Stimulated activated CD4-positive, alpha-beta T cell treated with anti-CD3 and anti-CD28 coated beads, Interleukin-1b, Interleukin-23, amount 100 ng/mL, for 1 hour (primary cell): Measurements from ENCODE around the gene DPP9.
"Not testable (repeated sequence)": the region's sequence is repeated elsewhere in the genome, so short reads cannot be mapped to it uniquely, and the experiment has no call there.

ENCODE experiments used
- DNase-seq, 2 donors: peaks; one replicate each; pipeline ENCODE4 v3.0.0-alpha.2; 2020; ENCODE audit warnings: low read depth in 2 of 2

Gene DPP9

GRCh38 chr19:4687396-4687795, 36.2 kb downstream of the DPP9 start:
- DNase-seq: no peak

DNA sequence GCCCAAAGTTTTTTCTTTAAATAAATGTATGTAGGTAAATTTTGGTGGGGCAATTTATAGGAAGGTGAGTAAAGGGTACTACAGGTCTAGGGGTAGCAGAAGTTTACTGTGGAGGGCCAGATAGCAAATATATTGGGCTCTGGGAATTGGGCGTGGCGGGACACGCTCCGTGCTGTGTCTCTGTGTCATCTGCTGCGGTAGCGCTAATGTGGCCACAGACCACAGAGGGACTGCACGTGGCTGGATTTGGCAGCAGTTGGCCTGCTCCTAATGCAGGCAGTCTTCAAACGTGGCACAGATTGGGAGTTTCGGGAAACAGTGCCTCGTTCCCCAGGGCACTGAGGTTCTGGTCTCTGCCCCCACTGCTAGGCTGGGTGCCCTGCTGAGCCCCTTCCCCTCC, 36.9 kb downstream of the DPP9 start:
- no peak for DNase-seq

DNA sequence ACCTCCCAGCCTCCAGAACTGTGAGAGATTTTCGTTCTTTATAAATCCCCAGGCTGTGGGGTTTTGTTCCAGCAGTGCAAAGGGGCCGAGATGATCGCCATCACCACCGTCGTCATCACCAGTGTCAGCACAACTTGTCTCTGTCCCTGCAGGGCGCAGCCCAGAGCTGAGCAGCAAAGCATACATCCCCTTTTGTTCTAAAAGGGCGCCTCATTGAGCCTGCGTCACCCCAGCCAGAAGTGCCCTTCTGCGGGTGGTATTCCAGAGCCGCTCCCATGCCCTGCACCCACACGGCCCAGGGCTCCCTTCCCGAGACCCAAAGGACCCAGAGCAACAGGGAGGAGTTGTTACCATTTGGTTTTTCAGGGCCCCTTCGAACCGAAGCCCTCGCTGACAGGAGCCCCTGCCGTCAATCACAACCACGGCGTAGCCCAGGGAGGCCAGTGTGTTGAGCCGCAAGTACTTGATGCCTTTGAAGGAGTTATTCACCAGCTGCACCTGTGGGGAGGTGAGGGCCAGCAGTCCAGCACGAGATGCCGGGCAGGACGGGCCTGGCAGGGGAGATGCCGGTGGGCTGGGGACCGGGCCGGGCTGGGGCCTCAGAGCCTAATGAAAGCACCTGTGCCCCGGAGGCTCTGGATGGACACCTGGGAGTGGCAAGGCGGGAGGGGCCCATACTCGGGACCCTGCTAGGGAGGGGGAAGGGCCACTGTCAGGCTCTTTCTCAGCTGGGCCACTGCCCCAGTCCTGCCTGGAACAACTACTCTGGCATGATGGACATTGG, 39.1 kb downstream of the DPP9 start:
- DNase-seq: no peak

- no peak for DNase-seq
These were observed 41.0 kb downstream of the DPP9 start for GRCh38 chr19:4682417-4683200.

GRCh38 chr19:4680021-4680420, 43.6 kb downstream of the DPP9 start:
- DNase-seq: not testable (repeated sequence)

- no peak for DNase-seq
These were observed 44.5 kb downstream of the DPP9 start for GRCh38 chr19:4678881-4679790.

DNA sequence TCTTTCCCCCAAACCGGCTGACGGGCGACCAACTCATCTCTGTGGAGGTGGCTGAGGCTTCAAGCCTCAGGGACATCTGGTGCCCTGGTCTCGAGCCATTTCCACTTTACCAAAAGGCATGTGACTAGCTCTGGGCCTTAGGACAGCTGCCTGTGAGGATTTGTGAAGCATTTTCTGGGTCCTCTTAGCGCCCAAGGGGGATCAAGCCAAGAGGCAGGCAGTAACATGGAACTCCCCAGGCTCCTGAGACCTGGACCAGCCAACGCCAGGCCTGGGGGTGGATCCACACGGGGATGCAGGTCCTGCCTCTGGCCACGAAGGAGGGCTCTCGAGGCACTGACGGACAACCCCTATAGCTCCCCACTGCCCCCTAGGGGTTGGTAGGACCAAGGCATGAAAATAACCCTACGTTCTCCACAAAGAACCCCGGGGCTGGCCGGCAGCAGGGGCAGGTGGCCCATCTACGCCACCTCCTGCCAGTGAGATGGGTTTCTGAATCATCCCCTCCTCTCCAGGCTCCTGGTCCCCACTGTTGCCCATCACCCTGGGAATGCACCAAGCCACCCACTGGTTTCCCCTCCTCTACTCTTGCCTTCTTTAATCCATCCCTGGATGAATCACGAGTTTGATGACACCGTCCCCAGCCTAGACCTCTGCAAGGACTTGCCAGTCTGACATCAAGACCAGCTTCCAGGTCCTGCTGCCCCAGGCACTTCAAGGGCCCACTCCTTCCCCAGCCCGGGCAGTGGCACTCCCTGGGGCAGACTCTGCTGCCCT, 46.5 kb downstream of the DPP9 start:
- no peak for DNase-seq

- no peak for DNase-seq
These were observed 48.3 kb downstream of the DPP9 start for GRCh38 chr19:4675346-4675745.

DNA sequence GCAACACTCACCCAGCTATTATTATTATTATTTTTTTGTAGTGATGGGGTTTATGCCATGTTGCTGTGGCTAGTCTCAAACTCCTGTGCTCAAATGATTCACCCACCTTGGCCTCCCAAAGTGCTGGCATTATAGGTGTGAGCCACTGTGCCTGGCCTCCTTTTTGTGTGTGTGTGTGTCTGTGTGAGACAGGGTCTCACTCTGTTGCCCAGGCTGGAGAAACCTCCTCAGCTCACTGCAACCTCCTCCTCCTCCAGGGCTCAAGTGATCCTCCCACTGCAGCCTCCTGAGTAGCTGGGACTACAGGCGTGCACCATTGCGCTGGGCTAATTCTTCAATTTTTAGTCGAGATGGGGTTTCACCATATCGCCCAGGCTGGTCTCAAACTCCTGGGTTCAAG, 49.9 kb downstream of the DPP9 start:
- no peak for DNase-seq

GRCh38 chr19:4673216-4673615, 50.4 kb downstream of the DPP9 start:
- no peak for DNase-seq

DNA sequence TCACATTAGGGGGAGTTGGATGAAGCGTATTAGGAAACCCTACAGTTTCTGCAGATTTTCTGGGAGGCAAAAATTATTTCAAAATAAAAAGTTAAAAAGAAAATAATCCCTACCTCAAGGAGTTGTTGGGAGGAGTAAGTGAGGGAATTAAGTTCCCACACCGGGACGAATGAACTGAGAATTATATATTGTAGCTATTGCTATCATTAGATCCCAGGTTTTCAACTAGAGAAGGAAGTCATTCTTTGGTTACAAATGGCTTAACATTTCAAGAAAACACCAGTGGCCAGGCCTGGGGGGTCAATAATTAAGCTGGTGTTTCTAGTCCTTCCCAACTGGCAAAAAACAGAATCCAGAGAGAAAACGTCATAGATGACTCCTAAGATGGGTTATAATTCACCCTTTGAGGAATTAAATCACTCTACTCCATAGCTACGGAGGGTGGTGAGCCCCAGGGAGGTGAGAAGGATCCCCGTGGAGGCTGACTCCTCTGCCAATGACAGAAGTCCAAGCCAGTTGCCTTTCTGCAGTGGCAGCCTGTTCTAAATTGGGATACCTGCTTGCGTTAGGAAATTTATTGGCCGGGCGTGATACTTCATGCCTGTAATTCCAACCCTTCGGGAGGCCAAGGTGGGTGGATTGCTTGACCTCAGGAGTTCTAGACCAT, 52.3 kb downstream of the DPP9 start:
- no peak for DNase-seq

- DNase-seq: peak; percentile 89 to 90
These were observed 53.7 kb downstream of the DPP9 start, which contains the start of gene MYDGF for GRCh38 chr19:4669723-4670480. MYDGF (minus strand) TSS chr19:4670342; CDS start chr19:4670334, 8 bp downstream.

DNA sequence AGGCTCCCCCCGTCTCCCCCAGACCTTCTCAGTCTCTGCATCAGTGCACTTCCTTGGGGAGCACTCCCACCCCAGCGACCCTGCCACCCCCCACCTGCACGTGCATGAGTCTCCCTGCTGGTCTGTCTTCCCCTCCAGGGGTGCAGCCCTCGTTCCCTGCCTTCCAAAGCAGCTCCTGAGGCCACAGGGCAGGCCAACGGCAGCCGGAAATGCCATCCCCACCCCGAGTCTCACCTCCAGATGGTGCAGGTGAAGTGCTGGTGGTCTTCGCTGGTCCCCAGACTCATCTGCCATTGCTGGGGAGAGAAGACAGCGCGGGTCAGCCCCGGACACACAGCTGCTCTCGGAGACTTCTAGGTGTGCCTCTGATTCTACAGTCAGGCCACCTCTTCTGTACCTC, 59.0 kb downstream of the DPP9 start:
- no peak for DNase-seq

DNA sequence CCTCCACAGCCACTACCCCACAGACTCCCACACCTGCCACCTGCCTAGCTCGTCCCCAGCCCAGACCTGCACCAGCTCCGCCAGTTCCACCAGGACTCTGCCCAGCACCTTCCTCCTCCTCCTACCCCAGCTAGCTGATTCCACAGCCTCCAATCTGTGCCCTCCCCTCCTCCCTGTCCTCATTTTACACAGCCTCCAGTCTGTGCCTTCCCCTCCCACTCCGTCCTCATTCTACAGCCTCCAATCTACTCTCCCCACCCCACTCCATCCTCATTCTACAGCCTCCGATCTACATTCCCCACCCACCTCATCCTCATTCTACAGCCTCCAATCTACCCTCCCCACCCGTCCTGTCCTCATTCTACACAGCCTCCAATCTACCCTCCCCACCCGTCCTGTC, 60.8 kb downstream of the DPP9 start:
- no peak for DNase-seq

GRCh38 chr19:4662020-4662695, 61.5 kb downstream of the DPP9 start:
- no peak for DNase-seq

- no peak for DNase-seq
These were observed 62.6 kb downstream of the DPP9 start for GRCh38 chr19:4660993-4661392.

DNA sequence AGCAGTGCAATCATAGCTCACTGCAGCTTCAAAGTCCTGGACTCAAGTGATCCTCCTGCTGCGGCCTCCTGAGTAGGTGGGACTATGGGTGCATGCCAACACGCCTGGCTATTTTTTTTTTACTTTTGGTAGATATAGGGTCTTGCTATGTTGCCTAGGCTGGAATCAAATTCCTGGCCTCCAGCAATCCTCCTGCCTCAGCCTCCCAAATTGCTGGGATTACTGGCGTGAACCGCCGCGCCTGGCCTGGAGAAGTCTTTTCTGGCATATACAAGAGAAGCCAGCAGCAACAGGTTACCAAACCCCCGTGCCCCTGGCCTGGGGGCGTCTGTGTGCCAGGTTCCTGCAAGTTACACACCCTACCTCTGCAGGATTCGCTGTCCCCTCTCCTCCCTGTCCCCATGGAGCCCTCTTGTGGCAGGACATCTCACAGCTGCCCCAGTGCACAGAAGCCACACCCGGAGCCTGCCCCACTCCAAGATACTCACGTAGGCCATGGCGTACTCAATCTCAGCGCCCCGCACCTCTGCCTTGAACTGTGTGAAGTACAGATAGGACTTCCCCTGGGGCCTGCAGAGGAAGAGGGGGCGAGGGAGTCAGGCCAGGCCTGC, 63.4 kb downstream of the DPP9 start:
- no peak for DNase-seq

- no peak for DNase-seq
These were observed 65.8 kb downstream of the DPP9 start for GRCh38 chr19:4657835-4658234.

GRCh38 chr19:4657262-4657661, 66.4 kb downstream of the DPP9 start:
- DNase-seq: no peak
